HG02678 (cell line): ENCODE data around the gene MAPK8.
"Not testable (repeated sequence)": the region's sequence is repeated elsewhere in the genome, so short reads cannot be mapped to it uniquely, and the experiment has no call there.

Source experiments
- ATAC-seq: cut with Tn5 transposase; IDR thresholded peaks from one replicate; pipeline ENCODE4 v1.9.1; 2021; ENCODE audit warnings: mild to moderate bottlenecking, moderate library complexity; ENCODE audit not compliant: unreplicated experiment

The MAPK8 gene

DNA sequence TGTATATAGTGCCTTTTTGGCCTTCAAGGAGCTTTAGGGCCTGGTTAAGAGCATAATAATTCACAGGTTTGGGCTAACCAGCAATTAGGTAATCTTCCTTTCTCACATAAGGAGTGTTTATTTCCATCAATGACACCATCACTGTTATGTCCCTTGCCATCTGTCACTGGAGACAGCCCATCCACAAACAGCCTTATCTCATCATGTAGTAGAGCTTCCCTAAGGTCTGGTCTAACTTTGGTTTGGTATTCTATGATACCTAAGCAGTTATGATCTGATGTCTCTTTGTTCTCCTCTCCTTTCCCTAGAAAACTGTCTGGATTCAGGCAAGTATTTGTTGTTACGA is 26.4 kb downstream of the MAPK8 start:
- ATAC-seq: no peak

DNA sequence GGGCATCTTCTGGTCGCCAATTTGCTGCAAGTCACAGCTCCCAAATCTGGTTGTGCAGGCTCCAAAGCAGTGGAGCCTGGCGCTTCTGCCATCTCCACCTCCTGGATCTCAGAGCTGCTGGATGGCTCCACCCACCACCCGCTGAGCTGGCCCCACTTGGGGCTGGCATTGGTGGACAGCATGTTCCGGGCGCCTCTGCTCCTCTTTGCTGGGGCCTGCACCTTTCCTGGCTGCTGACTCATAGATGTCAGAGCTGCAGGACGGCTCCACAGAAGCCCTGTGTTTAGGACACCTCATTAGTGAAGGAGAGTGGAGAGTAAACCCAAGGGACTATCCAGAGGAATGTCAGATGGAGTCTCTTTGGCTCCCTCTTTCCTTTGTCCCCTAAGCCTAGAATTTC is 27.4 kb downstream of the MAPK8 start:
- no peak for ATAC-seq

- ATAC-seq: no peak
Measured at GRCh38 chr10:48335788-48336187, 29.3 kb downstream of the MAPK8 start.

DNA sequence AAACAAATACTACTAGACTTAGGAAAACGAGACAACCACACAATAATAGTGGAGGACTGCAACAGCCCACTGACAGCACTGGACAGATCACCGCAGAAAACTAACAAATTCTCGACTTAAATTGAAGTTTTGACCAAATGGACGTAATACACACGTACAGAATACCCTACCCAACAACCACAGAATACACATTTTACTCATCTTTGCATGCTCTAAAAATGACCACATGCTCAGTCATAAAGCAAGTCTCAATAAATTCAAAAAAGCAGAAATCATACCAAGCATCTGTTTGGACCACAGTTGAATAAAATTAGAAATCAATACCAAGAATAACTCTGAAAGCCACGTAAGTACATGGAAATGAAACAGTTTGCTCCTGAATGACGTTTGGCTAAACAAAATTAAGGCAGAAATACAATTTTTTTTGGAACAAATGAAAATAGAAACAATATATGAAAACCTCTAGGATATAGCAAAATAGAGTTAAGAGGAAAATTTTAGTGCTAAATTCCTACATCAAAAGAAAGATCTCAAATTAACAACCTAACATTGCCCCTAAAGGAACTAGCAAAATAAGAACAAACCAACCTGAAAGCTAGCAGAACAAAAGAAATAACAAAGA is 30.6 kb downstream of the MAPK8 start:
- peak; percentile 87 for ATAC-seq

DNA sequence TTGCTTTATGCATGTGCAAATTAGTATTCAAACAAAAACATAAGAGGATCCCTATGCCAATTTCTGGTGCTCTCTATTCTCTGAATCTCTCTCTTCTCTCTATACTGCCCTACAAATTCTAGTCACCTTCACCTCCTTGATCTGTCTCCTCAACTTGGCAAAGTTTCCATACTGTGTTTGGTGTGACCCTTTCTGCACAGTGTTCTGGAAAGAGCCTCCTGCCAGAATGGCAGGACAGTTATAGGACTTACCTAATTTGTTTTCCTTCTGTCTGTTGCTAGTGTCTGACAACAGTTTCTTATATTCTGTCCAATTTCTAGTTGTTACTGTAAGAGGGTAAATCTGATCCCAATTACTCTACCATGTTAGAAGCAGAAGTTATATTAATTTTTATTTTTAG is 34.3 kb downstream of the MAPK8 start:
- no peak for ATAC-seq

- no peak for ATAC-seq
Measured at GRCh38 chr10:48343106-48343505, 36.6 kb downstream of the MAPK8 start.

- ATAC-seq: no peak
Measured at GRCh38 chr10:48343921-48344598, 37.6 kb downstream of the MAPK8 start.

- not testable (repeated sequence) for ATAC-seq
Measured at GRCh38 chr10:48346248-48346647, 39.8 kb downstream of the MAPK8 start.

DNA sequence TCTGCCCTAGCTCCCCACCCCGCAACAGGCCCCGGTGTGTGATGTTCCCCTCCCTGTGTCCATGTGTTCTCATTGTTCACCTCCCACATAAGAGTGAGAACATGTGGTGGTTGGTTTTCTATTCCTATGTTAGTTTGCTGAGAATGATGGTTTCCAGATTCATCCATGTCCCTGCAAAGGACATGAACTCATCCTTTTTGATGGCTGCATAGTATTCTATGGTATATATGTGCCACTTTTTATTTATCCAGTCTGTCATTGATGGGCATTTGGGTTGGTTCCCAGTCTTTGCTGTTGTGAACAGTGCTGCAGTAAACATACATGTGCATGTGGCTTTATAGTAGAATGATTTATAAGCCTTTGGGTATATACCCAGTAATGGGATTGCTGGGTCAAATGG is 41.1 kb downstream of the MAPK8 start:
- ATAC-seq: not testable (repeated sequence)

DNA sequence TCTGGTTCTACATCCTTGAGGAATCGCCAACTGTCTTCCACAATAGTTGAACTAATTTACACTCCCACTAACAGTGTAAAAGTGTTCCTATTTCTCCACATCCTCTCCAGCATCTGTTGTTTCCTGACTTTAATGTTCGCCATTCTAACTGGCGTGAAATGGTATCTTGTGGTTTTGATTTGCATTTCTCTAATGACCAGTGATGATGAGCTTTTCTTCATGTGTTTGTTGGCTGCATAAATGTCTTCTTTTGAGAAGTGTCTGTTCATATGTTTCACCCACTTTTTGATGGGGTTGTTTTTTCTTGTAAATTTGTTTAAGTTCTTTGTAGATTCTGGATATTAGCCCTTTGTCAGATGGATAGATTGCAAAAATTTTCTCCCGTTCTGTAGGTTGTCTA is 41.5 kb downstream of the MAPK8 start:
- ATAC-seq: not testable (repeated sequence)

GRCh38 chr10:48353246-48353645 is 46.8 kb downstream of the MAPK8 start:
- no peak for ATAC-seq

DNA sequence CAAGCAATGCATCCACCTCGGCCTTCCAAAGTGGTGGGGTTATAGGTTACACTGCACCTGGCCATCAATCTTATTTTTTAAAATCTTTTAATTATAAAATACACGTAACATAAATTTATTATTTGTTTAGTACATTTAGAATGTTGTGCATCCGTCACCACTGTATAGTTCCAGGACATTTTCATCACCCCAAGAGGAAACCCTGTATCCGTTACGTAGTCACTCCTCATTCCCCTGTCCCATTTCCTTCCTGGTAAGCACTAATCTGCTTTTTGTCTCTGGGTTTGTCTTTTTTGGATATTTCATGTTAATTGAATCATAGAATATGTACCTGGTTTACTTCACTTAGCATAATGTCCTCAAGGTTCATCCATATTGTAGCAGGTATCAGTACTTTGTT is 51.2 kb downstream of the MAPK8 start:
- ATAC-seq: no peak

DNA sequence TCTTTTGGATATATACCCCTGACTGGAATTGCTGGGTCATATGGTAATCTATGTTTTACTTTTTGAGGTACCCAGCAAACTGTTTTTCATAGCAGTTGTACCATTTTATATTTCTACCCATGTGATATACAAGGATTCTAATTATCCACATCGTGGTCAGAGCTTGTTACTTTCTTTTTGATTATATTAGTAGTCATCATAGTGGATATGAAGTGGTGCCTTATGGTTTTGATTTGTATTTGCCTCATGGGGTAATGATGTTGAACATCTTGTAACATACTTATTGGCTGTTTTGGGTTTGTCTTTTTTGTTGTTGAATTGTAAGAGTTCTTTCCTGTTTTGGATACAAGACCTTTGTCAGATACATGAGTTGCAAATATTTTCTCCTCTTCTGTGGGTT is 51.7 kb downstream of the MAPK8 start:
- no peak for ATAC-seq

DNA sequence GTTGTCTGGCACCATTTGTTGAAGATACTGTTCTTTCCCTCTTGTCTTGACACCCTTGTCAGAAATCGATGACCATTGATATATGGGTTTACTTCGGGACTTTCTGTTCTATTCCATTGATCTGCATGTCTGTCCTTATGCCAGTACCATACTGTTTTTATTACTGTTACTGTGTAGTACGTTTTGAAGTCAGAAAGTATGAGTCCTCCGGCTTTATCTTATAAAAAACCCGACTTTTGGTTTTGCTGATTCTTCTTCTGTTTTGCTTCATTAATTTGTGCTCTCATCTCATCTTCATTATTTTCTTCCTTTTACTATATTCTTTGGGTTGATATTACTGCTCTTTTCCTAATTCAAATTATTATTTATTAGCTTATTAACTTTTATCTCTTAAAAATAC is 52.4 kb downstream of the MAPK8 start:
- no peak for ATAC-seq

DNA sequence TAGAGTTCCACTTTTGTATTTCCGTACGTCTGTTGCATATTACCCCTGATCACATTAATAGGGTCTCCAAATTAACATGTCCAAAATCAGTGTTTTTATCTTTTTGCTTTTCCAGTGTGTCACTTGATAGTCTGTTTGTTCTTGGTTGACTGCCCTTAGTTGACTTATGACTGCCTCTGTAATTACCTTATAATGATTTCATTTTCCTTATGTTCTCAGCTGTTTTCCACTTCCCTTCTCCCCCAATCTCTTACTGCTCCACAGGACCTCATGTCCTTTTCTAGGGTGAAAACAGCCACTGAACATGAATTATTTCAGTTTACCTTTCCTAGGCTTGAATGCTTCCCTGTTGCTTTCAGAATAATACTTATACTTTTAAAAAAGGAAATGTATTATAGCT is 54.7 kb downstream of the MAPK8 start:
- ATAC-seq: no peak

DNA sequence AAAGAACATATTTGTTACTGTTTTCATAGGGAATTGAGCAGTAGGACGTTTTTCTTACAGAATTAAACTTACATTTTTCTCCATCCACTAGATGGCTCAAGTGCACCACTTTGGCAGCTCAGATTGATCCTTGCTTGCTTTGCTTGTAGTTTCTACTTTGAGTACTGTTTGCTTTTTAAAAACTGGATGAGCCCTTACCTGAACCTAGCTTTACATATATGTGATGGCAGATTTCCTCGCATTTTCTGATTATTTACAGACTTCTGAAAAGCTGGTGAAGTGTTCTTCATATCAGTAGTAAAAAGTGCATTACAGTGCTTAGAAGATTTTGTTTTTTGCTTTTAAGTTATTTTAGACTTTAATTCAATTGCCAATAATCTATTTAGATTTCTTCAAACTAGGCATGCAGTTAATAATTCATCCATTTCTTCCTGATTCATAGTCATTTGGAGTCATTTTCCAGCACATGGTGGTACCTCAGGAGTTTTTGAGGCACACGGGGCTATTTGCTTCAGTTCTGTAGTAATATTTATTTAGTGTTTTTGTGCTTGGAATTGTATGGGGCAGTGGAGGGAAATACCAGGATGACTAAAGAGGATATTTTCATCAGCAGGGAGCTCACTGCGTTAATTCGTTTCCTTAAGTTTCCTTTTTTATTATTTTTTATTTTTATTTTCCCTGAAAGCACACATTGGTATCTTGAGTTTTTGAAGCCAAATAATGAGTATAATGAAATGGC is 57.3 kb downstream of the MAPK8 start:
- ATAC-seq: no peak

DNA sequence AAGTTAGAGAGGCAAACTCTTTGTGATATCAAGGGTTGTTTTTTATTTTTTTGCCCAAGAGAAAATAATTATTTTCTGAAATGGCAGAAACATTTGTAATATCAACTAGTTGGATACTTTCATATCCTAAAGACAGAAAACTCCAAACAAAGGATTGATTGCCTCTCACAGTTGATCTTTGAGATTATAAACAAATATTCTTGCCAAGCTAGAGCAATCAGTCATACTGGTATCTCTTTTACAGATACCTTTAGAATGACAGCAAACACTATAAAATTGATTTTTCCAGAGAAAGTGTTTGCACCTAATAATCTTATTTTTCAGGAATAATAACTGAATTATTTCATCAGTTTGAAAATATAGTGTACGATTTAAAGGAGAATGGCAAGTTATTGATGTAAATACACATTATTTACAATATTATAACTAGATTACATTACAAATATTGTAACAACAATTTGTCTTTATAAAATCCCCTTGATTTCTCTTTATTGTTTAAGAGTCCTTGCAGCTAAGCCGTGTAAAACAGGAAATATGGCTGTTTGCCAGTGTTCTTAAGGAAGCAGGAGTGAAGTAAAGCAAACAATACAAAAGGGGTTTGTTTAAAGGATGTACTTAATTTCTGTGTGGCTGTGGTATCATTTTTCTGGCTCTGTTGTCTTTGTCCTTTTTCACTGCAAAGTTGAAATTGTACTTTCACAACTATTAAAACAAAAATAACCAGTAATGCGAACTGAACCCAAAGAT is 58.4 kb downstream of the MAPK8 start:
- ATAC-seq: no peak

GRCh38 chr10:48365668-48366067 is 59.2 kb downstream of the MAPK8 start:
- ATAC-seq: no peak

- ATAC-seq: no peak
Measured at GRCh38 chr10:48366261-48366660, 59.8 kb downstream of the MAPK8 start.

DNA sequence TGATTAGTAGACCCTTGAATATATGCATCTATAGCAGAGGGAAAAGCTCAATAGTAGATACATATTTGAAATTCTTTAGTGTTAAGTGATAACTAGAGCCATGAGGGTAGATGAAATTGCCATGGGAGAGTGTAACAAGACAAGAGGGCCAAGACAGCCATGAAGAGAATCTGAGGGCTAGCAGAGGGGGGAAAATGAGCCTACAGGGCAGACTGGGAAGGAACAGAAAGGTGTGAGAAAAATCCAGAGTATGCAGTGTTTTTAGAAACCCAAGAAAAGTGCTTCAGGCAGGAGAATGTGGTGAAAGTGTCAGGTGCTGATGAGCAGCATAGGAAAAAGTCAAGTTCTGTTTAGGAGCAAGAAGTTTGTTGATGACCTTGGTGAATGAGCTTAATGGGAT is 63.0 kb downstream of the MAPK8 start:
- no peak for ATAC-seq

- no peak for ATAC-seq
Measured at GRCh38 chr10:48377751-48378530, 71.5 kb downstream of the MAPK8 start.
